Tongue (tissue), 2 donors: ENCODE data around the gene GFER. TPM values are rescaled to one million over a fixed set of nuclear protein-coding genes. Genes with fewer than 3 reads are reported as not detected.
"Not testable (repeated sequence)": the region's sequence is repeated elsewhere in the genome, so short reads cannot be mapped to it uniquely, and the experiment has no call there.

Source experiments
- DNase-seq: peaks from one replicate; pipeline ENCODE4 v3.0.0-alpha.2; 2015
- total RNA-seq: library from RNA; depleted of rRNA; stranded (reverse); fragments of >200 nt; gene quantifications from one replicate; pipeline ENCODE4 v1.2.3, GENCODE V29; 2014

Gene GFER
- 10.2 TPM for total RNA-seq

DNA sequence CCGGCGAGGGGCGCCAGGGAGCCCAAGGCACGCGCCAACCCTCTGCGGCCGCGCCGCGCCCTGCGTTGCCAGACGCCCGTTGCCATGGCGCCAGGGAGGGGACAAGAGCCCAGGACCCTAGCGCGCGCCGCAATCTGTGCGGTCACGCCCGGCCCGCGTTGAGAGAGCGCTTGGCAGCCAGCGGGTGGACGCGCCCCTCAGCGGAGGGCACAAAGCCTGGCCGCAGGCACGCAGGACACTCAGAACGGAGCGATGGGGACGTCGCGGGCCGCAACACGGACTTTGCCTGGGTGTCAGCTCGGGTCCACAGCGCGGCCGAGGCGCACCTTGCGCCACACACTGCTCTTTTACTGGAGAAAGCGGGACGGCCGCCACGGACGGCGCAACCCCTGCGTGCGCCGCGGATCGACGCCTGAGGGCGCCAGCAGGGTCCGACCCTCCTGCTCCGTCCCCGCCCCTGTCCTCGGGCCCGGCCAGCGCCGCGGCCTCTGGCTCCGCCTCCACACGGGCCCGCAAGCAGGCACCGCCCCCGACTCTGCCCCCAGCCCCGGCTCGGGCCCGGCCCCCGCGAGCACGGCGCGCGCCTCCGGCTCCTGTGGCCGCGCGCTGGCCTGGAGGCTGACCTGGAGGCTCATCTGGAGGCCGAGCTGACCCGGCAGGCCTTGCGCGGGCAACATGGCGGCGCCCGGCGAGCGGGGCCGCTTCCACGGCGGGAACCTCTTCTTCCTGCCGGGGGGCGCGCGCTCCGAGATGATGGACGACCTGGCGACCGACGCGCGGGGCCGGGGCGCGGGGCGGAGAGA lies at the start of gene GFER:
Gene GFER (plus strand): TSS at position 650 of the 803 bp plus-strand sequence. CDS start 26 bp downstream, at position 676.
- DNase-seq, result peak; percentile 94

DNA sequence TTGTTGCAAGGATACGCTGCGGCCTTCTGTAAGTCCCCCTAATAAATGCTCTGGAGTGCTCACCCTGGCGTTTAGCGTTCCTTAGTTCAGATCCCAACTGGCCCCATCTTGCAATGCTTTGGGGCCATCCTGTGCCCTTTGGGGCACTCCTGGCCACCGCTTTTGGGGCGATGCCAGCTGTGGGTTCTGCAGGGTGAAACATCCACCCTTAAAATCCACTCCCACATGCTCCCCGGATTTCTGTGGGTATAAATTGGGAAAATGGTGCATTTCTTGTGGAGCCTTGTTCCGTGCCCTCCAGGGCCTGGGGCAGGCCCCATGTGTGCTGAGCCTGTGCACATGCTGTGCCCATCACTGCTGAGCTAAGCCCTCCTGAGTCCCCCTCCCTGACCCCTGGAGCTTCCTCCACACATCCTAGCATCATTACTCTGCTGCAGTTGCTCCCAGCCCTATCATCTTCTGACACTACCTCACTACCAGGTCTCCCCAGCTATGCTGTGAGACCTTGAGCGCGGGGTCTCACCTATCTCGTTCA lies 47.0 kb upstream of the GFER start:
- no peak for DNase-seq

DNA sequence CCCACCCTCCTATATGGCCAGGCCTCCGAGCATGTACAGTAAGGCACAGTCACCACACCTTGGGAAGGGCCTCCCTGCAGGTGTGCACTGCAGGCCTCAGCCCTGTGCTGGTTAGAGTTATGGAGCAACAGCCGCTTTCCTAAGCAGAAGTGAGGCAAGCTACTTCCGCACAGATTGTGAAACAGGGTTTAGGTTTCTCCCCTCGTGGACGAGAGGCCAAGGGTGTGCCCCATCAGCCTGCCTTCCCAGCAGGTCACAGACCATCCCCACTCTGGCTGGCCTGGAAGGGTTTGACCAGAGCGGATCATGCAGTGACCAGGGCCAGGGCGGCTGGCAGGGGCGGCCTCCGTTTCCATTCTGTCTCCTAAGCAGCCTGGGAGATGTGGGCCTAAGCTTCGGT lies 45.7 kb upstream of the GFER start:
- no peak for DNase-seq

DNA sequence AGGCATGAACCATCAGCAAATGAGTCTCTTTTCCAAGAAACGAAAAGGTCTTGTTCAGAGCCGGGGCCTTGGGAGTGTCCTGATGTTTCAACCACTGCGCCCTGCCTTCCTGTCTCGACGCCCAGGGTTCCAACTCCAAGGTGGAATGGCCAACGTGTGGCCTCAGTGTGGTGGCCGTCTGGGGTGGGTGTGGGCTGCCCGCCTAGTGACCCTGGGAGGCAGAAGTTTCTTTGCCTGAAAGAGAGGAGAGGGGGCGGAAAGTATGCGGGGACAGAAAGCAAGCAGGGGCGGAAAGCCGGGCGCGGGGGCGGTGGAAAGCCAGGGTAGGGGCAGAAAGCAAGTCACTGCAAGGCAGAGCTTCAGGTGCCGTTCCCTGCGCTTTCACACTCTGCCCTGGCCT lies 45.1 kb upstream of the GFER start:
- DNase-seq, result no peak

DNA sequence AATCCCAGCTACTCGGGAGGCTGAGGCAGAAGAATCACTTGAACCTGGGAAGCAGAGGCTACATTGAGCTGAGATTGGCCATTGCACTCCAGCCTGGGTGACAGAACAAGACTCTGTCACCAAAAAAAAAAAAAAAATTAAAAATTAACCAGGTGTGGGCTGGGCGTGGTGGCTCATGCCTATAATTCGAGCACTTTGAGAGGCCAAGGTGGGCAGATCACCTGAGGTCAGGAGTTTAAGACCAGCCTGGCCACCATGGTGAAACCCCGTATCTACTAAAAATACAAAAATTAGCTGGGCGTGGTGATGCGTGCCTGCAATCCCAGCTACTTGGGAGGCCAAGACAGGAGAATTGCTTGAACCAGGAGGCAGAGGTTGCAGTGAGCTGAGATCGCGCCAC lies 44.2 kb upstream of the GFER start:
- not testable (repeated sequence) for DNase-seq

DNA sequence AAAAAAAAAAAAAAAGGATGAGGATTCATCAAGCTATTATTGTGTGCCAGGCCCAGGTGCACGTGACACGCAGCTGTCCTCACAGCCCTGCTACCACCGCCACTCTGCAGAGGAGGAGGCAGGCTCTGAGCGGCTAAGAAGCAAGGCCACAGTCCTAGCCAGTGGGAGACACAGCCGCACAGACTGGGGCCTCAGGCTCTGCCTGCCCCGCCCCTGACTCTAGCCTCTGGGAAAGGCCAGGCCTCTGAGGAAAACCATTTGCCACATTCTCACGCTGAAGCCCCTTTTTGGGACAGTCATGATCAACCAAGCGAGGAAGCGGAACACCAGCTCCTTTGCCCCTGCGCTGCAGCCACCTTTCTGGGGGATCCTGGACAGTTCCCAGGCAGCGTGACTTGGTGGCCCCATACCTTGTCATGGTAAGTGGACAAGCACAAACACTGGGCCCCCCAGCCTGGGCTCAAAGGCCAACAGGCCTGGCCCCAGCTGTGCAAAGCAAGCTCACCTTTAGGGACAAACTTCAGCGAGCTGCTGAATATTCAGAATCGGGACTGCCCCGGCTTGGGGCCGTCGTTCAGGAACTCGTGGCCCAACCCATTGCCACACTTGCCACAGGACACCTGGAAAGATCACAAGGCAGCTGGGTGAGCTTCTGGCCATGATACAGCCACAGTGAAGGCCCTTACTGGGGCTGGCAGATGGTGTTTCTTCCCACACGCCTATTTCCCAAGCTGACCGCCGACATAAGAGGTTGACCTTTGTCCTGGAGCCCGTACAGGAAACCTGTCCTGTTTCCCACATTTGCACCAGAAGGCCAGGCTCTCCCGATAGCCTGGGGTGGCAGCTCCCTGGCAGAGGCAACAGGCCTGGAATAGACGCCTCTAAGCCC lies 43.5 kb upstream of the GFER start:
- DNase-seq, result no peak

DNA sequence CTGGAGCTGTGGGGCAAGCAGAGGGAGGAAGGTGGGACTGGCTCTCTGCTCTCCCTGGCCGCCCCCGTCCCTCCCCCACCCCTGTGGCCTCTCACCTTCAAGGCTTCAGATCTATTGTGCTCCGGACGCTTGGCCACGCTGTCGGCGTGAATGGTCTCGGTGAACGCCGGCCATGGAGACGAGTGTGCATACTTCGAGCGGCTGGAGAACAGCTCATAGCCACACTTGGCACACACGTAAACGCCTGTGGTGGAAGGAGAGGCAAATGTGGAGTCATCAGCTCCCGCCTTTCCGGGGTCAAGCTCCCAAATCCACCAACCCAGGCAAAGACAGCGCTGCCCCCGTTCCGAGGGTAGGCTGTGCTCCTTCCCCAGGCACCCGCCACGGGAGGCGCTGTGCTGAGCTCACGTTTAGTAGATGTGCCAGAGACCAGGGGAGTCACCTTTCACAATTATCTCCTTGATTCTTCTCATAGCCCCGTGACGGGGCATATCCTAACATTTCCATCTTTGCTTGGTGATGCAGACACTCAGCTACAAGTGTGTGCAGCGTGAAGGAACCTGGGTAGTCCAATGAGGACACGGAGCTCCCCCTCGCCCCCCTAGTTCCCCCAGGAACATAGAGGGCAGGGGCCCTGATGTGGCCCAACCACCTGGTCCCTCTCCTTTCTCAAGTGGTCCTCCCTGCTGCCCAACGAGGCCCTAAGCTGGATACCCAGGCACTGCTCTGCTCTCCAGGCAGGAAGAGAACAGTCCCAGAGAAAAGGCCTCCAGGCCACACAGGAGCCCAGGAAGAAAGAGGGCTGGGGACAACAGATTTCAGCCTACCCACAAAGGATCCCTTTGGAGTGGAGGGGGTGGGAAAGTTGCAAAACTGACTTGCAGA lies 42.6 kb upstream of the GFER start:
- DNase-seq, result no peak

DNA sequence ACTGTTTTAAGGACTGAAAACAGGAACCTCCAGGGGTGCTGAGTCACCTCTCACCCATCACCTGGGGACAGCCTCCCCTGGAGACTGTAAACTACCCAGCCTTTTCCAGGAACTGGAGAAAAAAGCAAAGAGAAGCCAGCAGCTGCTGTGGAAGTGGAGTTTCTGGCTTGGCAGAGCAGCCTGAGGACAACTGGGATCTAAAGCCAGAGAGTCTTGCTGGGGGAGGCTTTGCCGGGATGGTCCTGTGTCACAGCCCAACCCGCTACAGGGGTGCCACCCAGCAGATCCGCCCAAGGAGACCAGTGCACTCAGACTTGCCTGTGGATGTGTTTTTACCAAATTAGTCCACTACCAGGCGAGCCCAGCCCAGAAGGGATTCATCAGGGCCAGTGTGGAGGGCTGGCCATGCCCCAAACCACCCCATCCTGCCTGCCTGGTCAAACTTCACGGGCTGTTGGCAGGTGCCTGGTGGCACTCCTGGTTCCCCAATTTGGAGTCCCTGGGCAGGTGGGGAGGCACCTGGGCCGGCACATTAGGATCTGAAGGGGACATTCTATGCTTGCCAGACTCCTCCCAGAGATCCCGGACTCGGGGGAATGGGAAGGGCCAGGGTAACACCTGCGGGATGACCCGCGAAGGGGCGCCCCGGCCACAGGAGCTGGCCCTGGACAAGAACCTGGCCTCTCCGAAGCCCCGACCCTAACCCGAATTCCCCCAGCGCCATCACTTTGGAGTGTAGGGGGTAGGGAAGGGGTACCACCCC lies 41.8 kb upstream of the GFER start:
- DNase-seq, result peak; percentile 29

DNA sequence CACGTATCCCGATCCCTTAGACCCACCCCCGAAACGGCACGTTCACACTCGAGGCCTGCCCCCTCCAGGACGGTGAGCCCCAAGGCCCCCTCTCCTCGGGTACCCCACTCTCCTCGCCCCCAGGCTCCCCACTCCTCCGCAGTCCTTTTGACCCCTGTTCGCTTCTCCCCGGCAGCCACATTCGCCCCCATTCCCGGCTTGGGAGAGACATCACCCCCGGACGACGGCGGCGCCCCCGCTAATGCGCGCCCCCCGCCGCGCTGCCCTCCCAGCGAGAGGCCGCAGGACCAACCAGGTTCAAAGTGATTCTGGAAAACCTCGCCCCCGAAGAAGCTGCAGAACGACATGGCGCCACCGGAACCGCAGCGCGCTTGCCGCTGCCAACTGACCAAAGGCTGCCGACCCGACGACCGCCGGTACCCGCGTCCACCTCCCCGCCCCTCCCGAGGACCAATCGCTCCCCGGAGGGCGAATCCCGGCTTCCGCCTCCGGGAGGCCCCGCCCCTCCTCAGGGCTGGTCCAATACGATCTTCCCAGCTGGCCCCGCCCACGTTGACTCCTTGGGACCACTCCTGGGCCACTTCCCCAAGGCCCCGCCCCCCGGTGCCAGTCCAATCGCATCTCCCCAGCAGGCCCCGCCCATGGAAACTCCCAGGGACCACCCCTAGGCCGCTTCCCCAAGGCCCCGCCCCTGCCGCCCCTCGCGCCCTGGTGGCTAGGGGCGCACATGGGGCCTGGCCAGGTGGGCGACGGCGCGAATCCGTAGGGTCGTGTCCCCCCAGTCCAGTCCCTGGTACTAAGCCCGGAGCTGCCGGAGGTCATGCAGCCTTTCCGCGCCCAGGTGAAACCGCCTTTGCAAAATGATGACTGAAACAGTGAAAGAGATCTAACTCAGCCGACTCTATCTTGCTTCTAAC lies 40.9 kb upstream of the GFER start, which contains the start of gene MSRB1:
Gene MSRB1 (minus strand): TSS at position 390 of the 917 bp plus-strand sequence. CDS start 43 bp downstream, at position 347.
- DNase-seq, result peak; percentile 100

DNA sequence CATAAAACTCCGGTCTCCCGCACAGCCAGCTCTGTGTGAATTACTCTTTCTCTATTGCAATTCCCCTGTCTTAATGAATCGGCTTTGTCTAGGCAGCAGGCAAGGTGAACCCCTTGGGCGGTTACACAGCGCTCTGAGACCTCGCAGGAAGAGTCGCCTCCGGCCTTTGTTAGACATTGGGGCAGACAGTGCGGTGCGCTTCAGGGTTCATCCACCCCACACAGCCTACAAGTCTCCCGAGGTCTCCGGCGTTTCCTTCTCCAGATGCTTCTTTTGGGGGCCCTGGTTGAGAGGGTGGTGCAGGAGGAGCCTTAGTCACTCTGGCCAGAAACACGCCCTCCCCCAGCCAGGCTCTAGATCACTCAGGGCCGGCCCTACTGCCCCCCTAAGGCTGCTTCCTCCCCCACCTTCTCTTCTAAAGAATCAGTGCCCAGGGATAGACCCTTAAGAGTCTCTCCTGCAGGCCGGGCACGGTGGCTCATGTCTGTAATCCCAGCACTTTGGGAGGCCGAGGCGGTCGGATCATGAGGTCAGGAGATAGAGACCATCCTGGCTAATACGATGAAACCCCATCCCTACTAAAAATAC lies 39.3 kb upstream of the GFER start:
- DNase-seq, result no peak

DNA sequence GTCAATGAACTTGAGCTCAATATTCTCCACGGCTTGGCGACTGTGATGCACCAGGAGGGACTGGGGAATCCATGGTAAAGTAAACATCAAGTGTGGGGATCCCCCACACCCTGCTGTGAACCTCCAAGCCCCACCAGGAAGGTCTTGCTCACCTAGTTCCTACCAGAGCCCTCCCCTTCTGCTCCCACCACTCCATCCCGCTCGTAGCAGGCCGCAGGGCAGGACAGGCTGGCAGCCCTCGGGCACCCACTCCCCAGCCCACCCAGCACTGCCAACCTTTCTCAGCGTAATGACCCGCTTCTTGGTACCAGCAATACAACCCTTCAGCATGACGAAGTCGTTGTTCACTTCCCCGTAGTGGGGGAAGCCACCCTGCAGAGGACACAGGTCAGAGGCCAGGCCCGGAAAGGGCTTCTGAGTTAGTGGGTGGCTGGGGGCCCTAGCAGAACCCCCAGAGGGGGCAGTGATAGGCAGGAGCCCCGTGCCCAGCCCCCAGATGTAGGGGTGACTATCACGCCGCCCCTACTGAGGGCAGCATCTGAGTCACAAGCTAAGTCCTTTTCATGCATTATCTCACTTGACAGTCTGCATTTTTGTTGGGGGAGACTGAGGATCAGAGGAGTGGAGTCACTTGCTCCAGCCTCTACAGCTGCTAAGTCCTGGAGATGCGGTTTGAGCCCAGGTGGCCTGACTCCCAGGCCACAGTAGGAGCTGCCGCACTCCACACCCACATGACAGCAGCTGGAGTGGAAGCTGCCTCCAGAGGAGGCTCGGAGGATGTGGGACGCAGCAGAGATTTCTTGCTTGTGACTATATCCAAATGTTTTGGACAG lies 38.2 kb upstream of the GFER start:
- no peak for DNase-seq

DNA sequence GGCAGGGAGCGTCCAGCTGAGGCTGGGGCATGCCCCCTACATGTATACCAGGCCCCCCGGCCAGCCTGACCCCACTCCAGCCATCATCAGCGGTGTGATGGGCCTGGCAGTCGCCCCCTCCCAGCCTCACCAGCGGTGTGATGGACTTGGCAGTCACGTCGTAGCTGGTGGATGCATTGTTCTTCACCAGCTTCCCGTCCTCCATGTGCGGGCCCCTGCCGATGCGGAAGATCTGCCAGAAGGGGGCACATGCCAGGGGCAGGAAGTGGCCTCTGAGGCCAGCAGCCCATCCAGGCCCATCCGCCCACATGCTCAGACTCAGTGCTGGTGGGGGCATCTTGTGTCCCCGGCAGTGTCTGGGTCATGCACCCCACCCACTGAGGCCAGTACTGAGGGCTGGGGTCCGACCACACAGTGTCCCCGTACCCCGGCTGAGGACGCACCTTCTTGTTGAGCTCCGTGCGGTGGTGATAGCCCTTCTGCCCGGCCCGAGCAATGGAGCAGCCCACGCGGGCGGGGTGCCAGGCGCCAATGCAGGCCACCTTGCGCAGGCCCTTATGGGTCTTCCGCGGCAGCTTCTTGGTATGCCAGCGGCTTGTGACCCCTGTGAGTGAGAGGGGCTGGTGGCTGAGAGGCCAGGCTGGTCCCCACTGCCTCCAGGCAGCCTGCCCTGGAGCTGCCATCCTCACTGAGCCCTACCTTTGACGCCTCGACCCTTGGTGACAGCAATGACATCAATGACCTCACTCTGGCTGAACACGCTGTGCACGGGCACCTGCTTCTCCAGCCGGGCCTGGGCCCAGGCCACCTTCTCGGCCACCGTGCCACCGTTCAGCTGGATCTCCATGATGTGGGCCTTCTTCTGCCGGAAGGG lies 37.3 kb upstream of the GFER start:
- no peak for DNase-seq

DNA sequence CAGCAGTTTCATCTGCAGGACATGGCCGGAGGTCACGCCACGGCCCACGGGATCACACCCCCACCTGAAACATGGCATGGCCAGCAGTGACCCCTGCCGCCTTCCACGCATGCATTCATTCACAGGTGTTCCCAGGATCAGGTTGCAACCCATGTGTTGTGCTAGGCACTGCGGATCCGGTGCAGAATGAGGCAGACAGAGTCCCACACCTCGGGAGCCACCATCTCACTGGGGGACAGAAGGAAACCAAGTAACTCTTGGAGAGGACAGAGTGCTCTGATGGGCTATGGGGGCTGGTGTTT lies 36.7 kb upstream of the GFER start:
- DNase-seq, result no peak

DNA sequence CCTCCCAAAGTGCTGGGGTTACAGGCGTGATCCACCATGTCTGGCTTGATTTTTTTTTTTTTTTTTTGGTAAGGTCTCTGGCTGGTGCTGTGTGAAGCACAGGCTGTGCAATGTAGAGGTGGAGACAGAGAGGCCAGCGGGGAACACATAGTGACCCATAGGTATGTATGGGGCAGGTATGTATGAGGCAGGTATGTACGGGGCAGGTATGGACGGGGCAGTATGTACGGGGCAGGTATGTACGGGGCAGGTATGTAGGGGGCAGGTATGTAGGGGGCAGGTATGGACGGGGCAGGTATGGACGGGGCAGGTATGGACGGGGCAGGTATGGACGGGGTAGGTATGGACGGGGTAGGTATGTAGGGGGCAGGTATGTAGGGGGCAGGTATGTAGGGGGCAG lies 34.5 kb upstream of the GFER start:
- DNase-seq, result no peak

DNA sequence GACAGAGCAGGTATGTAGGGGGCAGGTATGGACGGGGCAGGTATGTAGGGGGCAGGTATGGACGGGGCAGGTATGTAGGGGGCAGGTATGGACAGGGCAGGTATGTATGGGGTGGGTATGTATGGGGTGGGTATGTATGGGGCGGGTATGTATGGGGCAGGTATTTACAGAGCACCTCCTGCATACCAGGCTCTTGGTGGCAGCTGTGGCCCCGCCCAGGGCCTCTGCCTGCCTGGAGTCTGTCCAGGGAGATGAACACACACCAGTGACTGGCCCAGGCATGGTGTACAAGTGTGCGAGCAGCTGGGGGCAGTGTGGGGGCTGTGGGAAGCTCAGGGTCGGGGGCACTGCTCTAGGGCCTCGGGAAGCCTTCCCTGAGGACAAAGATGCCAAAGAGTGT lies 33.9 kb upstream of the GFER start:
- peak; percentile 33 for DNase-seq

DNA sequence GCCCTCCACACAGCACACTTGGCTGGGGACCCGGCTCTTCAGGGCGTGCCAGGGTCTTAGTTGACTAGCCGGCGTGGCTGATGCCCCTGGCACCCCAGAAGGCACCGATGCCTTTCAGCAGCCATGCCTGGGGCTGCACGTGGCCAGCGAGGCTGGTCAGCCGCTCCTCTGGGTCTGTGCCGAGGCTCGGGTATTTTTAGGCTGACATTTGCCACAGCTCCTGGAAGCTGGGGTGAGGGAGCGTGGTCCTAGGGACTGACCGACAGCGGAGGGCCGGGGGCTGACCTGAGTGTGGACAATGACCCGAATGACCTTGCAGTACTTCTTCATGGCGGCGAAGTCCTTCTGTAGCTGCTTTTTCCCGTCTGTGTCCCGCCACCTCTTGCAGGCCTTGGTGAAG lies 33.4 kb upstream of the GFER start:
- DNase-seq, result no peak

DNA sequence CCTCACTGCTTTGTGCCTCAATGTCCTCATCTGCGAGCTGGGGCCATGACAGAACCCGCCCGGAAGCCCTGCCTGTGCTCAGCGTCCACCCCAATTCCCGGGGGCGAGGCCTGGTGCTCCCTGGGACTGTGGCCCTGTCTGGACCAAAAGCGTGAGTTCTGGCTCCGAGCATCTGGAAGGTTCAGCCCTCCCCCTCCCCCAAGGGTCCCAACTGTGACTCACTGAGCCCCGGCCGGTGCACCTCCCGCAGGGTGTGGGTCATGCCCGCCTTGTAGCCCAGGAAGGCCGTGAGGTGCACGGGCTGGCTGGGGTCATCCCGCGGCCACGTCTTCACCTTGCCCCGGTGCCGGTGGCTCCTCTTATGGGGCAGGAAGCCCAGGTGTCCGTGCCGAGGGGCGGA lies 30.3 kb upstream of the GFER start:
- DNase-seq, result no peak
